WTC11 (cell line): ENCODE measurements around the gene CKAP2L. TPM values are rescaled to one million over a fixed set of nuclear protein-coding genes. Genes with fewer than 3 reads are reported as not detected.

Experiments
- ATAC-seq: fragments of 200-7000 bp; cut with Tn5 transposase; 2 replicates; pipeline ENCODE4 v1.10.0; 2021; ENCODE audit warnings: mild to moderate bottlenecking, moderate library complexity
- CTCF ChIA-PET: fragments of 300-600 bp; sonication (Branson Sonifier 250); formaldehyde crosslinking; loops from one replicate; lab custom pipeline; 2021; ENCODE audit warnings: antibody characterized with exemption; lab: Charles Lee
- POLR2A ChIA-PET: fragments of 350-600 bp; sonication (Branson Sonifier 250); formaldehyde crosslinking; loops from one replicate; lab custom pipeline; 2021; ENCODE audit warnings: antibody characterized with exemption; lab: Charles Lee
- DNase-seq: peaks from one replicate; pipeline ENCODE4 v3.0.0; 2021; ENCODE audit warnings: low spot score
- H3K27ac Mint-ChIP-seq: 2 replicates; pipeline ENCODE4 v1.8.0; 2021; ENCODE audit warnings: mixed read lengths
- H3K27me3 Mint-ChIP-seq: 2 replicates; pipeline ENCODE4 v1.8.0; 2021; ENCODE audit warnings: low read depth, mild to moderate bottlenecking, moderate library complexity, mixed read lengths
- H3K36me3 Mint-ChIP-seq: 2 replicates; pipeline ENCODE4 v1.8.0; 2021; ENCODE audit warnings: mixed read lengths
- H3K4me1 Mint-ChIP-seq: 2 replicates; pipeline ENCODE4 v1.8.0; 2022; ENCODE audit warnings: mixed read lengths
- H3K4me3 Mint-ChIP-seq: 2 replicates; pipeline ENCODE4 v1.8.0; 2021; ENCODE audit warnings: mild to moderate bottlenecking, moderate library complexity, mixed read lengths
- H3K9me3 Mint-ChIP-seq: 2 replicates; pipeline ENCODE4 v1.8.0; 2021; ENCODE audit warnings: mixed read lengths
- CBFB ChIP-seq: sonication (generic); formaldehyde crosslinking; IDR thresholded peaks from 2 replicates; pipeline ENCODE4 v1.8.1; 2022; ENCODE audit warnings: mild to moderate bottlenecking, low read depth, missing genetic modification reagents
- E2F5 ChIP-seq: sonication (generic); formaldehyde crosslinking; IDR thresholded peaks from 2 replicates; pipeline ENCODE4 v1.8.1; 2022; ENCODE audit warnings: mild to moderate bottlenecking, moderate library complexity, missing genetic modification reagents
- GTF2I ChIP-seq: fragments of 250-450 bp; sonication (Bioruptor Pico); conservative IDR thresholded peaks from 2 replicates; pipeline ENCODE4 v1.4.0; 2021; ENCODE audit warnings: mild to moderate bottlenecking
- JUN ChIP-seq: sonication (generic); formaldehyde crosslinking; IDR thresholded peaks from 2 replicates; pipeline ENCODE4 v1.8.0; 2023; ENCODE audit warnings: mild to moderate bottlenecking, missing genetic modification reagents
- KAT7 ChIP-seq: sonication (generic); formaldehyde crosslinking; IDR thresholded peaks from 2 replicates; pipeline ENCODE4 v1.8.1; 2023; ENCODE audit warnings: missing genetic modification reagents, mild to moderate bottlenecking, borderline replicate concordance
- NR1H2 ChIP-seq: sonication (generic); formaldehyde crosslinking; IDR thresholded peaks from 2 replicates; pipeline ENCODE4 v1.9.0; 2021; ENCODE audit warnings: mild to moderate bottlenecking, moderate library complexity, missing genetic modification reagents
- SP1 ChIP-seq: sonication (generic); formaldehyde crosslinking; conservative IDR thresholded peaks from 2 replicates; pipeline ENCODE4 v1.8.1; 2022; ENCODE audit warnings: missing genetic modification reagents
- TEAD4 ChIP-seq: sonication (generic); formaldehyde crosslinking; IDR thresholded peaks from 2 replicates; pipeline ENCODE4 v1.8.0; 2022; ENCODE audit warnings: mild to moderate bottlenecking, missing genetic modification reagents
- TP53 ChIP-seq: sonication (generic); formaldehyde crosslinking; IDR thresholded peaks from 2 replicates; pipeline ENCODE4 v1.8.1; 2023; ENCODE audit warnings: mild to moderate bottlenecking, missing genetic modification reagents
- USF1 ChIP-seq: sonication (generic); formaldehyde crosslinking; IDR thresholded peaks from 2 replicates; pipeline ENCODE4 v1.8.0; 2022; ENCODE audit warnings: mild to moderate bottlenecking, missing genetic modification reagents
- ZNF219 ChIP-seq: sonication (generic); formaldehyde crosslinking; IDR thresholded peaks from 2 replicates; pipeline ENCODE4 v1.8.0; 2023; ENCODE audit warnings: missing genetic modification reagents, mild to moderate bottlenecking, borderline replicate concordance
- total RNA-seq: library from RNA; stranded (reverse); gene quantifications from 3 replicates; pipeline ENCODE4 v1.2.3, GENCODE V29; 2021
- TF ChIP-seq, protein P1 (sequence below): fragments of 250-450 bp; sonication (Bioruptor Pico); IDR thresholded peaks from 2 replicates; pipeline ENCODE4 v1.9.0; 2021; ENCODE audit warnings: mild to moderate bottlenecking, borderline replicate concordance
- TF ChIP-seq, protein P2 (sequence below): sonication (generic); formaldehyde crosslinking; IDR thresholded peaks from 2 replicates; pipeline ENCODE4 v1.8.1; 2023; ENCODE audit warnings: mild to moderate bottlenecking, missing genetic modification reagents, borderline replicate concordance
- TF ChIP-seq, protein P3 (sequence below): sonication (generic); formaldehyde crosslinking; IDR thresholded peaks from 2 replicates; pipeline ENCODE4 v1.8.0; 2023; ENCODE audit warnings: missing genetic modification reagents, mild to moderate bottlenecking, borderline replicate concordance

The CKAP2L gene
- total RNA-seq, 1 experiment from 2014 or later: 25.6 TPM

GRCh38 chr2:112805542-112805941, 41.1 kb upstream of the CKAP2L start:
- Mint-ChIP-seq H3K36me3 (0 out of 2 replicates have a peak, but pooled peaks cover 3% of the 10 kb centered on the region), H3K4me3 (no peak overlapping the region), H3K4me1 (peaks cover 27% of the 10 kb centered on the region), H3K9me3 (peaks cover 11% of the 10 kb centered on the region; the same call in 1 of the 2 replicates), H3K27me3 (peaks cover 1% of the 10 kb centered on the region; the same call in 1 of the 2 replicates), H3K27ac (0 out of 2 replicates have a peak overlapping the region, but pooled peaks have one; percentile 2)
- ATAC-seq (no peak), DNase-seq (no peak)
- ChIA-PET CTCF (interaction anchor here (0.8 kb wide), 1 partner anchor 136 kb away, joined by 3 read pairs; no protein-coding TSS in a partner anchor), POLR2A (no interaction called here)
- TF ChIP-seq USF1 (CRISPR knock-in tag): no peak
- TF ChIP-seq TEAD4: no peak
- TF ChIP-seq JUN (CRISPR knock-in tag): no peak
- no peak for TF ChIP-seq CBFB (CRISPR knock-in tag)
- TF ChIP-seq, protein P1, sequence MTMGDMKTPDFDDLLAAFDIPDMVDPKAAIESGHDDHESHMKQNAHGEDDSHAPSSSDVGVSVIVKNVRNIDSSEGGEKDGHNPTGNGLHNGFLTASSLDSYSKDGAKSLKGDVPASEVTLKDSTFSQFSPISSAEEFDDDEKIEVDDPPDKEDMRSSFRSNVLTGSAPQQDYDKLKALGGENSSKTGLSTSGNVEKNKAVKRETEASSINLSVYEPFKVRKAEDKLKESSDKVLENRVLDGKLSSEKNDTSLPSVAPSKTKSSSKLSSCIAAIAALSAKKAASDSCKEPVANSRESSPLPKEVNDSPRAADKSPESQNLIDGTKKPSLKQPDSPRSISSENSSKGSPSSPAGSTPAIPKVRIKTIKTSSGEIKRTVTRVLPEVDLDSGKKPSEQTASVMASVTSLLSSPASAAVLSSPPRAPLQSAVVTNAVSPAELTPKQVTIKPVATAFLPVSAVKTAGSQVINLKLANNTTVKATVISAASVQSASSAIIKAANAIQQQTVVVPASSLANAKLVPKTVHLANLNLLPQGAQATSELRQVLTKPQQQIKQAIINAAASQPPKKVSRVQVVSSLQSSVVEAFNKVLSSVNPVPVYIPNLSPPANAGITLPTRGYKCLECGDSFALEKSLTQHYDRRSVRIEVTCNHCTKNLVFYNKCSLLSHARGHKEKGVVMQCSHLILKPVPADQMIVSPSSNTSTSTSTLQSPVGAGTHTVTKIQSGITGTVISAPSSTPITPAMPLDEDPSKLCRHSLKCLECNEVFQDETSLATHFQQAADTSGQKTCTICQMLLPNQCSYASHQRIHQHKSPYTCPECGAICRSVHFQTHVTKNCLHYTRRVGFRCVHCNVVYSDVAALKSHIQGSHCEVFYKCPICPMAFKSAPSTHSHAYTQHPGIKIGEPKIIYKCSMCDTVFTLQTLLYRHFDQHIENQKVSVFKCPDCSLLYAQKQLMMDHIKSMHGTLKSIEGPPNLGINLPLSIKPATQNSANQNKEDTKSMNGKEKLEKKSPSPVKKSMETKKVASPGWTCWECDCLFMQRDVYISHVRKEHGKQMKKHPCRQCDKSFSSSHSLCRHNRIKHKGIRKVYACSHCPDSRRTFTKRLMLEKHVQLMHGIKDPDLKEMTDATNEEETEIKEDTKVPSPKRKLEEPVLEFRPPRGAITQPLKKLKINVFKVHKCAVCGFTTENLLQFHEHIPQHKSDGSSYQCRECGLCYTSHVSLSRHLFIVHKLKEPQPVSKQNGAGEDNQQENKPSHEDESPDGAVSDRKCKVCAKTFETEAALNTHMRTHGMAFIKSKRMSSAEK (CRISPR knock-in tag): no peak
- TF ChIP-seq, protein P2, sequence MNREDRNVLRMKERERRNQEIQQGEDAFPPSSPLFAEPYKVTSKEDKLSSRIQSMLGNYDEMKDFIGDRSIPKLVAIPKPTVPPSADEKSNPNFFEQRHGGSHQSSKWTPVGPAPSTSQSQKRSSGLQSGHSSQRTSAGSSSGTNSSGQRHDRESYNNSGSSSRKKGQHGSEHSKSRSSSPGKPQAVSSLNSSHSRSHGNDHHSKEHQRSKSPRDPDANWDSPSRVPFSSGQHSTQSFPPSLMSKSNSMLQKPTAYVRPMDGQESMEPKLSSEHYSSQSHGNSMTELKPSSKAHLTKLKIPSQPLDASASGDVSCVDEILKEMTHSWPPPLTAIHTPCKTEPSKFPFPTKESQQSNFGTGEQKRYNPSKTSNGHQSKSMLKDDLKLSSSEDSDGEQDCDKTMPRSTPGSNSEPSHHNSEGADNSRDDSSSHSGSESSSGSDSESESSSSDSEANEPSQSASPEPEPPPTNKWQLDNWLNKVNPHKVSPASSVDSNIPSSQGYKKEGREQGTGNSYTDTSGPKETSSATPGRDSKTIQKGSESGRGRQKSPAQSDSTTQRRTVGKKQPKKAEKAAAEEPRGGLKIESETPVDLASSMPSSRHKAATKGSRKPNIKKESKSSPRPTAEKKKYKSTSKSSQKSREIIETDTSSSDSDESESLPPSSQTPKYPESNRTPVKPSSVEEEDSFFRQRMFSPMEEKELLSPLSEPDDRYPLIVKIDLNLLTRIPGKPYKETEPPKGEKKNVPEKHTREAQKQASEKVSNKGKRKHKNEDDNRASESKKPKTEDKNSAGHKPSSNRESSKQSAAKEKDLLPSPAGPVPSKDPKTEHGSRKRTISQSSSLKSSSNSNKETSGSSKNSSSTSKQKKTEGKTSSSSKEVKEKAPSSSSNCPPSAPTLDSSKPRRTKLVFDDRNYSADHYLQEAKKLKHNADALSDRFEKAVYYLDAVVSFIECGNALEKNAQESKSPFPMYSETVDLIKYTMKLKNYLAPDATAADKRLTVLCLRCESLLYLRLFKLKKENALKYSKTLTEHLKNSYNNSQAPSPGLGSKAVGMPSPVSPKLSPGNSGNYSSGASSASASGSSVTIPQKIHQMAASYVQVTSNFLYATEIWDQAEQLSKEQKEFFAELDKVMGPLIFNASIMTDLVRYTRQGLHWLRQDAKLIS (CRISPR knock-in tag): no peak
- TF ChIP-seq ZNF219 (CRISPR knock-in tag): no peak
- no peak for TF ChIP-seq GTF2I (CRISPR knock-in tag)
- no peak for TF ChIP-seq SP1 (CRISPR knock-in tag)

DNA sequence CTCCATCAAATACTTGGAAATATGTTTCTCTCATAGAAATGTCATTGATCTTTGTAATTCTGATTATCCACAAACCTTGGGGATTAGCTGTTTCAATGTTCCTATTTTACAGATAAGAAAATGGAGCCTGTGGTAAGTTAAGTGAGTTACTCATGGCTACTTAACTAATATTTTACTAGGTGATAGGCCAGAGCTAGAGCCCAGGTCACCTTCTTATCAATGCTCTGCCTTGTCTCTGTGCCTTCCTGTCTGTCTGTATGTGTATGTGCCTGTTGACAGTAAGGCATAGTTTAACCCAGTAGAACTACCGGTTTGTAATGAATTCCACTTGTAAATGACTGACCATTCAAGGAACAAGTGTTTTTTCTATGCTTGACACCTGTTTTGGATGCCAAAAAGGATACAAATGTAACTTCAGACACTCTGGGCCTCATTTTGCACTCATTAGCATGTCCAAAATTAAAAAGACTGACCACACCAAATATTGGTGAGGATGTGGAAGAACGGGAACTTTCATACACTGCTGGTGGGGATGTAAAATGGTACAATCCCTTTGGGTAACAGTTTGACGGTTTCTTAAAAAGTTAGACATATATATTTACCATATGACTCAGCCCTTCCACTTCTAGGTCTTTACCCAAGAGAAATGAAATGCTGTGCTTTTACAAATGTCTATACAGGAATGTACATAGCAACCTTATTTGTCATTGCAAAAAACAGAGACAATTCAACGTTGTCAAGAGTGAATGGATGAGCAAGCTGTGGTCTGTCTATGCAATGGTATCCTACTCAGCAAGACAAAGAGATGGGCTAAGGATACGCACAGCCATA, 39.5 kb upstream of the CKAP2L start:
- ChIA-PET POLR2A (no interaction called here), CTCF (interaction anchor here (0.6 kb wide), 1 partner anchor 338 kb away, joined by 3 read pairs; no protein-coding TSS in a partner anchor)
- DNase-seq (no peak), ATAC-seq (no peak)
- Mint-ChIP-seq H3K36me3 (0 out of 2 replicates have a peak, but pooled peaks cover 3% of the 10 kb centered on the region), H3K27me3 (peaks cover 3% of the 10 kb centered on the region; the same call in 1 of the 2 replicates), H3K4me3 (no peak overlapping the region), H3K27ac (no peak overlapping the region), H3K9me3 (peaks cover 8% of the 10 kb centered on the region; the same call in 1 of the 2 replicates), H3K4me1 (peaks cover 34% of the 10 kb centered on the region)
- TF ChIP-seq E2F5 (CRISPR knock-in tag): no peak
- TF ChIP-seq USF1 (CRISPR knock-in tag): no peak
- no peak for TF ChIP-seq TEAD4
- TF ChIP-seq TP53 (CRISPR knock-in tag): no peak
- TF ChIP-seq, protein P3, sequence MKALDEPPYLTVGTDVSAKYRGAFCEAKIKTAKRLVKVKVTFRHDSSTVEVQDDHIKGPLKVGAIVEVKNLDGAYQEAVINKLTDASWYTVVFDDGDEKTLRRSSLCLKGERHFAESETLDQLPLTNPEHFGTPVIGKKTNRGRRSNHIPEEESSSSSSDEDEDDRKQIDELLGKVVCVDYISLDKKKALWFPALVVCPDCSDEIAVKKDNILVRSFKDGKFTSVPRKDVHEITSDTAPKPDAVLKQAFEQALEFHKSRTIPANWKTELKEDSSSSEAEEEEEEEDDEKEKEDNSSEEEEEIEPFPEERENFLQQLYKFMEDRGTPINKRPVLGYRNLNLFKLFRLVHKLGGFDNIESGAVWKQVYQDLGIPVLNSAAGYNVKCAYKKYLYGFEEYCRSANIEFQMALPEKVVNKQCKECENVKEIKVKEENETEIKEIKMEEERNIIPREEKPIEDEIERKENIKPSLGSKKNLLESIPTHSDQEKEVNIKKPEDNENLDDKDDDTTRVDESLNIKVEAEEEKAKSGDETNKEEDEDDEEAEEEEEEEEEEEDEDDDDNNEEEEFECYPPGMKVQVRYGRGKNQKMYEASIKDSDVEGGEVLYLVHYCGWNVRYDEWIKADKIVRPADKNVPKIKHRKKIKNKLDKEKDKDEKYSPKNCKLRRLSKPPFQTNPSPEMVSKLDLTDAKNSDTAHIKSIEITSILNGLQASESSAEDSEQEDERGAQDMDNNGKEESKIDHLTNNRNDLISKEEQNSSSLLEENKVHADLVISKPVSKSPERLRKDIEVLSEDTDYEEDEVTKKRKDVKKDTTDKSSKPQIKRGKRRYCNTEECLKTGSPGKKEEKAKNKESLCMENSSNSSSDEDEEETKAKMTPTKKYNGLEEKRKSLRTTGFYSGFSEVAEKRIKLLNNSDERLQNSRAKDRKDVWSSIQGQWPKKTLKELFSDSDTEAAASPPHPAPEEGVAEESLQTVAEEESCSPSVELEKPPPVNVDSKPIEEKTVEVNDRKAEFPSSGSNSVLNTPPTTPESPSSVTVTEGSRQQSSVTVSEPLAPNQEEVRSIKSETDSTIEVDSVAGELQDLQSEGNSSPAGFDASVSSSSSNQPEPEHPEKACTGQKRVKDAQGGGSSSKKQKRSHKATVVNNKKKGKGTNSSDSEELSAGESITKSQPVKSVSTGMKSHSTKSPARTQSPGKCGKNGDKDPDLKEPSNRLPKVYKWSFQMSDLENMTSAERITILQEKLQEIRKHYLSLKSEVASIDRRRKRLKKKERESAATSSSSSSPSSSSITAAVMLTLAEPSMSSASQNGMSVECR (CRISPR knock-in tag): no peak
- no peak for TF ChIP-seq KAT7 (CRISPR knock-in tag)
- TF ChIP-seq NR1H2 (CRISPR knock-in tag): no peak
- no peak for TF ChIP-seq JUN (CRISPR knock-in tag)
